Fibroblast of mammary gland (primary cell): ENCODE results near the gene EFCAB11.

Experiments used
- DNase-seq: peaks from one replicate; pipeline ENCODE4 v3.0.0-alpha.2; 2010; ENCODE audit warnings: low read depth
- H3K4me3 ChIP-seq: 2 replicates; pipeline ENCODE4 v1.5.1; 2011; ENCODE audit warnings: low read depth, mild to moderate bottlenecking, low read length, moderate library complexity; ENCODE audit not compliant: control insufficient read depth
- TF ChIP-seq, protein P1 (sequence below): conservative IDR thresholded peaks from 2 replicates; pipeline ENCODE4 v1.5.1; 2011; ENCODE audit warnings: low read depth, low read length, inconsistent platforms; ENCODE audit not compliant: control insufficient read depth, insufficient read depth

EFCAB11 gene

DNA sequence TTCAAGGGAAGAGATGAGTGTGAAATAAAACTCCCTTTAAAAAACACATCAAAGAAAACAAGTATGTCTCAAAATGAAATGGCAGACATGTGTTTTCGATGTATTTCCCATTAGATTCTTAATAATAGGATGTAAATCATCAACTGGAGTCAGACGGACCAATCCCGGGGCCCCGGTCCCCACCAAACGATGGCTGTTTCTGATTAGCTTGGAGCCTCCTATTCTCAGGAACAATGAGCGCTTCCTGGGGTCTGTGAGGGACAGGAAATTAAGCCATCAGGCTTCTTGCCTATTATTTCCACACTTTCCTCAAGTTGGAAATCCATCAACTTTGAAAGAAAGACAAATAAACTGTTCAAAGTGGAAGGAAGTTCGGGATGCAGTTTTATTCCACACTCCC is 179.4 kb downstream of the EFCAB11 start:
- peak; percentile 25 for DNase-seq
- H3K4me3 ChIP-seq = no peak overlapping the region
- TF ChIP-seq, protein P1, sequence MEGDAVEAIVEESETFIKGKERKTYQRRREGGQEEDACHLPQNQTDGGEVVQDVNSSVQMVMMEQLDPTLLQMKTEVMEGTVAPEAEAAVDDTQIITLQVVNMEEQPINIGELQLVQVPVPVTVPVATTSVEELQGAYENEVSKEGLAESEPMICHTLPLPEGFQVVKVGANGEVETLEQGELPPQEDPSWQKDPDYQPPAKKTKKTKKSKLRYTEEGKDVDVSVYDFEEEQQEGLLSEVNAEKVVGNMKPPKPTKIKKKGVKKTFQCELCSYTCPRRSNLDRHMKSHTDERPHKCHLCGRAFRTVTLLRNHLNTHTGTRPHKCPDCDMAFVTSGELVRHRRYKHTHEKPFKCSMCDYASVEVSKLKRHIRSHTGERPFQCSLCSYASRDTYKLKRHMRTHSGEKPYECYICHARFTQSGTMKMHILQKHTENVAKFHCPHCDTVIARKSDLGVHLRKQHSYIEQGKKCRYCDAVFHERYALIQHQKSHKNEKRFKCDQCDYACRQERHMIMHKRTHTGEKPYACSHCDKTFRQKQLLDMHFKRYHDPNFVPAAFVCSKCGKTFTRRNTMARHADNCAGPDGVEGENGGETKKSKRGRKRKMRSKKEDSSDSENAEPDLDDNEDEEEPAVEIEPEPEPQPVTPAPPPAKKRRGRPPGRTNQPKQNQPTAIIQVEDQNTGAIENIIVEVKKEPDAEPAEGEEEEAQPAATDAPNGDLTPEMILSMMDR = no peak

DNA sequence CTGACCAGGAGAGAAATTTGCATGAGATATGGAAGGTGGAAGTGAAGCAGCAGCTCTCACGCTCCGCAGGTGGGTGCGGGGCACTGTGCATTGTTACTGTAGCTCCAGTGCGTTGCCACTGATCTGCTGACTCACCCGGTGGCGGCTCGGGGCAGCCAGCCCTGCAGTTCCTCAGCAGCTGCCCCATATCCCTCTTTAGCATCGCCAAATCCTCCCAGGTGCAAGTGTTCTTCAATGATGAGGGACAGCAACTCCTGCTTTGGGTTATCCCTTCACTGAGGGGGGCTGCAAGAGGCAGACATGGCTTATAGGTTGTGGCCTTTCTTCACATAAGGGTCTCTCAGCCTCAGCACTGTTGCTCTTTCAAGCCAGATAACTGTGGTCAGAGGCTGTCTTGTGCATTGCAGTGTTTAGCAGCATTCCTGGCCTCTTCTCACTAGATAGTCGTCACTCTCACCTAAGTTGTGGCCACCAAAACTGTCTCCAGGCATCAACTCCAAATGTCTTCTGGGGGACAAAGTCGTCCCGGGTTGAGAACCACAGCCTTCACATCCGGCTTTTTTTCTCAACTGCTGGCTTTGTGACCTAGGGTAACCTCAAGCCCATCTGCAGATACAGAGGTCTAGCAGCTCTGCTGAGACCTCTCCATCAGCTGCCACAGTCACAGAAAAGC is 180.8 kb downstream of the EFCAB11 start:
- DNase-seq = no peak
- no peak overlapping the region for H3K4me3 ChIP-seq
- TF ChIP-seq, protein P1 = no peak

DNA sequence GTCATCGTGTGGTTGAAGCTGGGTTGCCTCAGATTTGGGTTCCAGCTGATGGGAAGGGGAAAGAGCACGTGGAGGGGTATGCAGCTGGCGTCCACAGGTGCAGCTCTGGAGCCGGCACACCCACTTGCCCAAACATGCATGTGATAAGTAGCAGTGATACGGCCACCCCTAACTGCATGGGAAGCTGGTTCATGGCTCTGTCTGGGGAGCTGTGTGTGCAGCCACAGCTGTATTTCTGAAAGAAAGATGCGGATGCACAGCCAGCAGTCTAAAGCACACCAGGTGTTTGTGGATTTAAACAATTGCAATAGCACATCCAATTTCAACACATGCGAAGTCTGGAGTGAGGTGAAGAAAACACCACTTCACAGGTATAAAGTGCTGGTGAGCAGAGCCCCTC is 181.4 kb downstream of the EFCAB11 start:
- TF ChIP-seq, protein P1 = no peak
- DNase-seq = no peak
- no peak overlapping the region for H3K4me3 ChIP-seq

DNA sequence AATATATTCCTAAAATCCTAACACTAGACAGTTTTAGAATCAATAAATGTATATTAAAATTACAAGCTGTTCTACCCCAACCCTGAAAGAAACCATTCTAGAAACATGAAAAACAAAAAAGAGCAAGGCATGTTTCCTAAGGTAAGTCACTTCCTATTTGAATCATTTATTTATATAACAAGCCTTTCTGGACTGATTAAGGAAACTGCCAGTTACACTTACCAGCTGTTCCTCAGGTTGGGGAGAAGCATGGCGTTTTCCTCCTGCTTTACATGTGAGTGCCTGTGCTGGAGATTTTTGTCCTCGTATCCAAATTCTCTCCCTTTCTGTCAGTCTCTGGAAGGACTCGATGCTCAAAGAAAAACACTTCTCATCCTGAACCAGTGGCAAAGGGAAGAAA is 183.3 kb downstream of the EFCAB11 start:
- no peak for DNase-seq
- H3K4me3 ChIP-seq = no peak overlapping the region
- TF ChIP-seq, protein P1 = no peak

DNA sequence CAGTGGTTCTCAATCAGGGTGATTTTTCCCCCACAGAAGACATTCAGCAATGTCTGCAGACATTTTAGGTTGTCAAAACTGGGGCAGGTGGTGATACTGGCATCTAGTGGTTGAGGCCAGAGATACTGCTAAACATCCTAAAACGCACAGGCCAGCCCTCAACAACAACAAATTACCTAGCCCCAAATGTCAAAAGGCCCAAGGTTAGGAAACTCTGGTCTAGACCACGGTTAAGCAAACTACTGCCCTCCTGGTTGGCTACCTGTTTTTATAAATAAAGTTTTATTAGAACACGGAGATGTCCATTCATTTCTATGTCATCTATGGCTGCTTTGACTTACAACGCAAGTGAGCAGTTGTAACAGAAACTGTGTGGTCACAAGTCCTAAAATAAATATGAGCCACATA is 186.7 kb downstream of the EFCAB11 start:
- TF ChIP-seq, protein P1 = peak; percentile 85
- peak; percentile 70 for DNase-seq

DNA sequence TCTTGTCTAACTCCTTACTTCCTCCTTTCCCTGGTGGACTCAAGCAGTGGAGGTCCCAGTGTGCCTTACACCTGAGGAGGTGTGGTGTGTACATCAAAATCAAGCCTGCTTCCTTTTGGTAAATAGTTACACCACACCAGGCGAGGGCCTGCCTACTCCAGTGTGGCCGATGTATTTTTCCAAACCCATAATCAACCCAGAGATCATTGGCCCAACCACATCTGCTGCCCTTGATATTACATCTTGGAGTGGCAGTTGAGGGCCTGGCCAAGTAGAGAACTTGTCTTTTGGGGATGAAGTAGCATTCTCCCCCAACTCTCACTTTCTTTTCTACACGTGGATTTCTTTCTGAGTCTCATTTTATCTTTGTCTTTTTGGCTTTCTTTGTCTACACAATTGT is 187.4 kb downstream of the EFCAB11 start:
- H3K4me3 ChIP-seq = no peak overlapping the region
- DNase-seq = no peak
- TF ChIP-seq, protein P1 = no peak

More for the DNA sequence above, 186.7 kb downstream of the EFCAB11 start:
- H3K4me3 ChIP-seq = no peak overlapping the region
